ENCODE measurements around the gene COL27A1.

The COL27A1 gene

DNA sequence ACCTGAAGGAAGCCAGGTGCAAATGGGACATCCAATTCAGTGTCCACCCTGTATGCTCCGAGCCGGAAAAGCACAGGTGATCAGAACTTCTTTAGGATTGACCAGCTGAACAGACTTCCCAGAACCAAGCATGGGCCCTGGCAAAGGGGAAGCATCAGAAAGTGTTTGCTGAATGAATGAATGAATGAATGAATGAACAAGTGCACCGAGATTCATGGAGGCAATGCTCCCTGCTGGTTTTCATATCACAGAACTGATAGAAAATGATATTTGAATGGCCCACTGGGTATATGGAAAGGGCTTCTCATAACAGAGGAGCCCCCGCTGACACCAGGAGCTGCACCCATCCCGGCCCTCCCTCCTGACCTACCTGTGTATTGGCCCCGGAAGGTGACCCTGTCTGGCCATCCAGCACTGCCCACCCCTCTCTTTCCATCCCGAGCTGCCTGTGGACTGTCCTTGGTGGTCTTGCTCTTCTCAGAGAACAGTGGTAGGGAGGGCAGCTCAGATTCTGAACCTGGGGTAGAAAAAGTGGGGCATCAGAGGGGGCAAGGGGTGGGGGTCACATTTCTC, 190.2 kb downstream of the COL27A1 start:
- TF ChIP-seq, protein P1, sequence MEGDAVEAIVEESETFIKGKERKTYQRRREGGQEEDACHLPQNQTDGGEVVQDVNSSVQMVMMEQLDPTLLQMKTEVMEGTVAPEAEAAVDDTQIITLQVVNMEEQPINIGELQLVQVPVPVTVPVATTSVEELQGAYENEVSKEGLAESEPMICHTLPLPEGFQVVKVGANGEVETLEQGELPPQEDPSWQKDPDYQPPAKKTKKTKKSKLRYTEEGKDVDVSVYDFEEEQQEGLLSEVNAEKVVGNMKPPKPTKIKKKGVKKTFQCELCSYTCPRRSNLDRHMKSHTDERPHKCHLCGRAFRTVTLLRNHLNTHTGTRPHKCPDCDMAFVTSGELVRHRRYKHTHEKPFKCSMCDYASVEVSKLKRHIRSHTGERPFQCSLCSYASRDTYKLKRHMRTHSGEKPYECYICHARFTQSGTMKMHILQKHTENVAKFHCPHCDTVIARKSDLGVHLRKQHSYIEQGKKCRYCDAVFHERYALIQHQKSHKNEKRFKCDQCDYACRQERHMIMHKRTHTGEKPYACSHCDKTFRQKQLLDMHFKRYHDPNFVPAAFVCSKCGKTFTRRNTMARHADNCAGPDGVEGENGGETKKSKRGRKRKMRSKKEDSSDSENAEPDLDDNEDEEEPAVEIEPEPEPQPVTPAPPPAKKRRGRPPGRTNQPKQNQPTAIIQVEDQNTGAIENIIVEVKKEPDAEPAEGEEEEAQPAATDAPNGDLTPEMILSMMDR (IDR thresholded peaks at IDR 0.05; ENCODE audit: borderline replicate concordance, insufficient read depth, low read depth, low read length), result no peak
- H3K4me3 ChIP-seq (ENCODE audit: low read depth, low read length), result no peak overlapping the region

DNA sequence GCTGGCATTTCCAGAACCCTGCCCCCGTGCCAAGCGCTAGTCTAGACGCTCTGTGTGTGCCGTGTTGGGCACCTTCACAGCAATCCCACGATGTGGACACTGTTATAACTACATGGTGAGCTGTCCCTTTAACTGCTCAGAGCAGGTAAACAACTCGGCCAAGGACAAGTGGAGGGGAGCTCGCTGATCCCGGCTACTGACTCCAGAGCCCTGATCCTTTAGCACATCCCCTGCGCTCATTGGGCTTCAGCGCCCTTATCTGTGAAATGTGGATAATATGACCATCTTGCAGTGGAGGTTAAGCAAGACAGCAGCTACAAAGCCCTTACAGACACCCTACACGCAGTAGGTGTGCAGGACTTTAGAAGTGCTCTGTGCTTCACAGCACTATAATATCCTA, 190.8 kb downstream of the COL27A1 start:
- H3K4me3 ChIP-seq (ENCODE audit: low read depth, low read length), result no peak overlapping the region
- TF ChIP-seq, protein P1 (IDR thresholded peaks at IDR 0.05; ENCODE audit: borderline replicate concordance, insufficient read depth, low read depth, low read length), result no peak

DNA sequence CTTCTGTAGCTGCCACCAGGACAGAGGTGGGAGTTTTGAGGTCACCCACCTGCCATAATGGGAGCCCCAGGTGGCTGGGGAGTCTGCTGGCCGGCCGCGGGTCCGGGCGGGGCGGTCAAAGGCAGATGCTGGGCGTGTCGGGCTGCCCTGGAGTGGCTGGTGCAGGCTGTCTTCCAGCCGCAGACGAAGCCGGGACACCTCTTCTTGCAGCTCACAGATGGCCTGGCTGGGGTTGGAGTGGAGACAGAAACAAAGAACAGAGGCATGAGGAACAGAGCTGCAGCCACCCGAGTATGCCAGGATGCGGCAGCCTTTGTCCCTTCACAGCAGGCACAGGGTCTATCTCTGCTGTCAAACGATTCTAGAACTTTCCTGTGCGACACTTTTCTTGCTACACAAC, 192.3 kb downstream of the COL27A1 start:
- H3K4me3 ChIP-seq (ENCODE audit: low read depth, low read length), result no peak overlapping the region
- TF ChIP-seq, protein P1 (IDR thresholded peaks at IDR 0.05; ENCODE audit: borderline replicate concordance, insufficient read depth, low read depth, low read length), result no peak

DNA sequence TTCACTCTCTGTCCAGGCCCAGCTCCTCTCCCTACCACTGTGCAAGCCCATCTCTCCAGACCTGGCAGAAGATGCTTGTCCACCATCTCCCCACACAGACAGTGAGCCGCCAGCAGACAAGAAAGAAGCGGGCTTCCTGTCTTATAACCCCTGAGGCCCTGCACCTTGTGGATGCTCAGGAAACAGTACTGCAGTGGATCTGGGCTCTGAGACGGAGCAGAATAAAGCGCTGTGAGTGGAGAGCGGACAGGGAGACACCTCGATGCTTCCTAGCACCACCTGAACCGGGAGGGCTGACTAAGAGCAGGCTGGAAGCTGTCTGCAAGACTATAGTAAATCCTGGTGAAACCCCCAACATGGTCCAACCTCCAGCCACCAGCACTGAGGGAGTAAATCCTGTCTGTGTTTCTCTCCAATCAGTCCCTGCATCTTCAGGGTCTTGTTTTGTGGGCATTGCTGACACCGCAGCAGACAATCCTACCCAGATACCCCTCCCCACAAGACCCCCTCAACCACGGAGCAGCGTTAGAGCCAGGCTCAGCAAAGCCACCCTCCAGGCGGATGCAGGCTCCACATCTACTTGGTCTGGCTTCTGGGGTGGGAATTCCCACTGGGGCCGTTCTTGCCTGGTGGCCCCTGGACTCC, 193.0 kb downstream of the COL27A1 start:
- TF ChIP-seq, protein P1 (IDR thresholded peaks at IDR 0.05; ENCODE audit: borderline replicate concordance, insufficient read depth, low read depth, low read length), result no peak
- H3K4me3 ChIP-seq (ENCODE audit: low read depth, low read length), result no peak overlapping the region

DNA sequence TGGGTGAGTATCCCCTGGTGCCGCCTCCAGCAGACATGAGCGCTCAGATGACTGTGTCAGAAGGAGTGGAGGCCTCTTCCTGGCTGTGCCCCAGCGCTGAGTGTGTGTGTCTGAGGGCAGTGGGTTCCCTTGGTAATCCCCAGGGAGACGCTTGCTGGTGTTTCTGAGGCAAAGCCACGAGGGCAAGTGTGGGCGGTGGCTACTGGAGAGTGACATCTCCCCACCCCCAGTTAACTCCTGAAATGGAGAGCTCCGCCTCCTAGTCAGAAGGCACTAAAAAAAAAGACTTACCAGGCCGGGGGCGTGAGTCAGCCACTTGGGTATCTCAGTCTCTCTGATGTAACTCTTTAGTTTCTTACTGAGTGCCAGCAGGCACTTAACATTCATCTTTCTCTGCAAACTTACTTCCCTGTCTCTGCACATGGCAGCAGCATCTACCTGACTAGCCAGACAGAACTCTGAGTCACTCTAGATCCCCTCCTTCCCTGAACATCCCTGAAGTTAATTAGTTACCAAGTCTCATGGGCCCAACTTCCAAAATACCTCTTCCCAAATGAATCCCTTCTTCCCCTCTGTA, 193.7 kb downstream of the COL27A1 start:
- TF ChIP-seq, protein P1 (IDR thresholded peaks at IDR 0.05; ENCODE audit: borderline replicate concordance, insufficient read depth, low read depth, low read length), result no peak
- no peak overlapping the region for H3K4me3 ChIP-seq (ENCODE audit: low read depth, low read length)

DNA sequence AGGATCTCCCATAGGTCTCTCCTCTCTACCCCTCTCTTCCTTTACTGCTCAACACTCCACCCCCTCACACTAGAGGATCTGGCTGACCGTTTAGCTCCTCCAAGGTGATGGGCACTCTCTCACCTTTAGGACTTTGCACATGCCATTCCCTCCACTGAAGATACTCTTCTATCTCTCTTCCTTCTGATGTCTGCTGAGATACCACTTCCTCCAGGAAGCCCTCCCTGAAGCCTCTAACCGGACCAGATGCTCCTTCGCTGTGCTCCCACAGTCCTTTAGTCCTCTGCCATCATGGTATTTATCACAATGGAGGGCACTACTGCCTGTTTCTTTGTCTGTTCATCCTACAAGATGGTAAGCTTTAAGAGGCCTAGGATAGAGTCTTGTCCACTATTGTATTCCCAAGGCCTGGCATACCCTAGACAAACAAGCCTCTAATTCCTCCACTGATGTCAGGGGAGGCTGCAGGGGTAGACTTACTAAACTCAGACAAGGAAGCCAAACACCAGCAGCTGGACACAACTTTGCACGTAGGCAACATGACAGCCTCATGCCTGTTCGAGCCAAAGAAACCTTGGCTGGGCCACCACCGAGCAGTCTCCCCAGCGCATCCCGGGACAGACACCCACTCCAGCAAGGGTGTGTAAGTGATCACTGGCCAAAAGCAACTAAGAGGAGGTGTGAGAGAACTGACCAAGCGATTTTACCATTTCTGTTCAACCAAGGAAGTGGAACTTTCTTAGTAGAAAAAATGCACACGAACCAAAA, 194.6 kb downstream of the COL27A1 start:
- TF ChIP-seq, protein P1 (IDR thresholded peaks at IDR 0.05; ENCODE audit: borderline replicate concordance, insufficient read depth, low read depth, low read length), result no peak
- H3K4me3 ChIP-seq (ENCODE audit: low read depth, low read length), result no peak overlapping the region

All from GM12875 (cell line).